Fibroblast of skin of right biceps (primary cell): Measurements from ENCODE around the gene HEATR1.
"Not testable (repeated sequence)": the region's sequence is repeated elsewhere in the genome, so short reads cannot be mapped to it uniquely, and the experiment has no call there.

Experiments
- DNase-seq: peaks from one replicate; pipeline ENCODE4 v3.0.0-alpha.2; 2013

Gene HEATR1, protein sequence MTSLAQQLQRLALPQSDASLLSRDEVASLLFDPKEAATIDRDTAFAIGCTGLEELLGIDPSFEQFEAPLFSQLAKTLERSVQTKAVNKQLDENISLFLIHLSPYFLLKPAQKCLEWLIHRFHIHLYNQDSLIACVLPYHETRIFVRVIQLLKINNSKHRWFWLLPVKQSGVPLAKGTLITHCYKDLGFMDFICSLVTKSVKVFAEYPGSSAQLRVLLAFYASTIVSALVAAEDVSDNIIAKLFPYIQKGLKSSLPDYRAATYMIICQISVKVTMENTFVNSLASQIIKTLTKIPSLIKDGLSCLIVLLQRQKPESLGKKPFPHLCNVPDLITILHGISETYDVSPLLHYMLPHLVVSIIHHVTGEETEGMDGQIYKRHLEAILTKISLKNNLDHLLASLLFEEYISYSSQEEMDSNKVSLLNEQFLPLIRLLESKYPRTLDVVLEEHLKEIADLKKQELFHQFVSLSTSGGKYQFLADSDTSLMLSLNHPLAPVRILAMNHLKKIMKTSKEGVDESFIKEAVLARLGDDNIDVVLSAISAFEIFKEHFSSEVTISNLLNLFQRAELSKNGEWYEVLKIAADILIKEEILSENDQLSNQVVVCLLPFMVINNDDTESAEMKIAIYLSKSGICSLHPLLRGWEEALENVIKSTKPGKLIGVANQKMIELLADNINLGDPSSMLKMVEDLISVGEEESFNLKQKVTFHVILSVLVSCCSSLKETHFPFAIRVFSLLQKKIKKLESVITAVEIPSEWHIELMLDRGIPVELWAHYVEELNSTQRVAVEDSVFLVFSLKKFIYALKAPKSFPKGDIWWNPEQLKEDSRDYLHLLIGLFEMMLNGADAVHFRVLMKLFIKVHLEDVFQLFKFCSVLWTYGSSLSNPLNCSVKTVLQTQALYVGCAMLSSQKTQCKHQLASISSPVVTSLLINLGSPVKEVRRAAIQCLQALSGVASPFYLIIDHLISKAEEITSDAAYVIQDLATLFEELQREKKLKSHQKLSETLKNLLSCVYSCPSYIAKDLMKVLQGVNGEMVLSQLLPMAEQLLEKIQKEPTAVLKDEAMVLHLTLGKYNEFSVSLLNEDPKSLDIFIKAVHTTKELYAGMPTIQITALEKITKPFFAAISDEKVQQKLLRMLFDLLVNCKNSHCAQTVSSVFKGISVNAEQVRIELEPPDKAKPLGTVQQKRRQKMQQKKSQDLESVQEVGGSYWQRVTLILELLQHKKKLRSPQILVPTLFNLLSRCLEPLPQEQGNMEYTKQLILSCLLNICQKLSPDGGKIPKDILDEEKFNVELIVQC (N-terminal part only)

DNA sequence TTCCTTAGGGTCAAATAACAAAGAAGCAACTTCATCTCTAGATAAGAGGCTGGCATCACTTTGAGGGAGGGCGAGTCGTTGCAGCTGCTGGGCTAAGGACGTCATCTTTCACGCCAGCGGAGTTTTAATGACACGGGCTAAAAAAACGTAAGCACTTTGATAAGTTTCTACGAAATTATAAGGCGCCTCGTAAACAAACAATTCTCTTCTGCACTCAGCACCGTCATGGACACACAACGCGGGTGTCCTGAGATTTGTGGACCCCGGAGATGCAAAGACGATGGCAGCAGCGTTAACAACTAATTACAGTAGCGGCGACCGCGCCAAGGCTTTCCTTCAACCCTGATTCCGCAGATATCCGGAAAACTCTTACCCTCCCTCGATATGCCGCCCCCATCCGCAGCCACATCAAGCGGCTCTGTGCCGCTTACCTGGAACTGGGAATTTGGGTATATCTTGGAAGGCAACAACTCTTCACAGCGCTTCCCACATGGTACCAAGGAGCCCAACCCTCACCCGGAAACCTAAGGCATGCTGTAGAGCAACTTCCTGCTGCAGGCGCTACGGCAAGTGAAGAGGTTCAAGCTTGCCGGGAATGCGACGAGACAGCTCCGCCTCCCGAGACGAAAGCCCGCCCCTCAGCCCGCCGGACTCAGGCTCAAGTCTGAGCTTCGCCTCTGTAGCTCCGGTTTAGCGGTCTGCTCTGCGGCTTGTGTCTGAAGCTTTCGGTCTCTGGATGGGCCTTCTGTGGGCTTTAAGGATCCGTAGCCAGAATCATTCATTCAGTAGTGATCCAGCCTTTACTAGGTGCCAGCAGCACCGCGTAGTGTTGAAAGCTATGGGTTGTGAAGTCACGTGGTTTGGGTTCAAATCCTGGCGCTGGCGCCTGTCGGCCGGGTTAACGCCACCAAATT is at the start of gene HEATR1:
TSS of gene HEATR1 (minus strand) at position 526 of the 914 bp plus-strand sequence. CDS start at position 105, 421 bp downstream.
- peak; percentile 95 for DNase-seq

DNA sequence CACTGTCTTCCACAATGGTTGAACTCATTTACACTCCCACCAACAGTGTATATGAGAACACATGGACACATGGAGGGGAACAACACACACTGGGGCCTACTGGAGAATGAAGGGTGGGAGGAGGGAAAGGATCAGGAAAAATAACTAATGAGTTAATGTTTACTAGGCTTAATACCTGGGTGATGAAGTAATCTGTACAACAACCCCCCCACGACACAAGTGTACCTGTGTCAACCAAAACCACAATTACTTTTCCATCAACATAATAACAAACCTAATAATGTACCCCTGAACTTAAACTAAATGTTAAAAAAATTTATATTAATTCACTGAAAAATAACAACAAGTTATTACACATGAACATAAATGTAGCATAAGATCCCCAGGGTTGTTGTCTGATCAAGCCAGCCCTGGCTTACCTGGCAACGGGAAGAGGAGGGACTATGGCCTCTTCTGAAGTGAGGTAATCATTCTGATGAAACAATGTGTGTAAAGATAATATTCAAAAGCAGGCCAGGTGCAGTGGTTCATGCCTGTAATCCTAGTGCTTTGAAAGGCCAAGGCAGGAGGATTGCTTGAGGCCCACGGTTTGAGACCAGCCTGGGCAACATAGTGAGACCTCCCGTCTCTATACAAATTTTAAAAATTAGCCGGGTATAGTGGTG is 40.8 kb upstream of the HEATR1 start:
- DNase-seq, result no peak

DNA sequence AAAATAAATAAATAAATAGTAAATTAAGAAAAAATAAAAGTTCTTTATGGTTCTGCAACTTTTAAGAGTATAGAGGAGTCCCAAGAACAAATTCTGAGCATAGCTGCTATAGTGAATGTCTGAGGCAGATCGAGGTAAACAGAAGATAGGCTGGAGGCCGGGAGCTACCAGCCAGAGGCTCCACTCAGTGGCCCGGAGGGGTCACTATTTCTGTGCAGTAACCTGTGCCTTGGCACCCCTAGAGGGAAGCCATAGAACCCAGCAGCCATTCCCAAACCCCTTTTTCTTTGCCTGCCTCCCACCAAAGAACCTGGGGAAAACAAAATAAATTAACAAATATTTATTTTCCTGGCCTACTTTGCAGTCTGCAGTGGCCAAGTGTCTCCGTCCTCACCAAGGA is 38.4 kb upstream of the HEATR1 start:
- no peak for DNase-seq

DNA sequence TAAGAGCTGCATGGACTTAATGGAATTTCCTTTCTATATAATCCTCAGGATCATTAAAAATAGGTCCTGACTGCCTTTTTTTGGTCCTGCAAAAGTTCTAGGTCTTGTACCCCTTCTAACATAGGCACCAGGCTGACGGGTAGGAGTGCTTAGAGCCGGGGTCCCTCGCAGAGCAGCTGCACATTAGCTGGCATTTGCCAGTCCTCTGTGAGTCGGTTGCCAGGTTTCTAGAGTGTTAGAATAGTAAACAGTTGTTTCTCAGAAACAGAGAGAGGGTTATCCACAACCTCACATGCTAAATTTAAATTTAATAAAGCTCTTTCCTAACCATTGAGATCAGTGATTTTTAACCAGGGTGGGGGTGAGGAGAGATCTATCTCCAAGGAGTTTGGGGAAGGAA is 35.4 kb upstream of the HEATR1 start:
- DNase-seq, result no peak

DNA sequence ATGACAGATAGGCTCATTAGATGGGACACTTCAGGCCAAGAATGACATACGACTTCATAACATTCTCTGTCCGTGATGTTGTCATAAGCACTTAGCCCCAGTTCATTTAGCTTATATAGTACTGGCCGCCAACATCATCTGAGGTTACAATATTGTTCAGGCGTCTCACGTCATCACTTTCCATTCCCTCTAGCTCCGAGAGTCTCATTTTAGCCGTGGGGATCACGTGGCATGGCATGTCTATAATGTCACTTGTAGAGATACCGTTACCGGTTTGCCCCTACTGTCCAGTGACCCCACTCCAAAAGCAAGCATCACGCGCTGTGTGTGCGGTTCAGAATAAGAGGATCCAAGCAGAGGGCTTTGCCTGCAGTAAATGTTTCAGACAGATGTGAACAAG is 34.6 kb upstream of the HEATR1 start:
- no peak for DNase-seq

DNA sequence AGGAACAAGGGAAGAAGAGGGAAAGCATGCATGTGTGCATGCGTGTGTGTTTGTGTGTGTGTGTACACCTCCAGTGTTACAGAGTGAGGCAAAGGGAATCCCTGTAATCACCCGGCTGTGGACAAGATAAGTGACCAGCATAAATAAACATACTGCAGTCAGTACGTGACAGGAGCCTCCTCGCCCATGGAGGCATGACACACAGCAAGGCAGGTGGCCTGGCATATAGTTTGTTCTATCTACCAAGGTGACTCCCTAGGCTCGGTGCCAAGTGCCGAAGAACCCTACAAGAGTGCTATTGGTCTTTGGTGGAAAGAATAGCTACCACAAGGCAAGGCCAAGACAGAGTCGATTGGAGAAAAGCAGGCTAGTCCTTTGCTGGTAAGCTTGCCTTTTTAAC is 31.7 kb upstream of the HEATR1 start:
- no peak for DNase-seq

GRCh38 chr1:236627727-236628408 is 23.6 kb upstream of the HEATR1 start:
- no peak for DNase-seq

DNA sequence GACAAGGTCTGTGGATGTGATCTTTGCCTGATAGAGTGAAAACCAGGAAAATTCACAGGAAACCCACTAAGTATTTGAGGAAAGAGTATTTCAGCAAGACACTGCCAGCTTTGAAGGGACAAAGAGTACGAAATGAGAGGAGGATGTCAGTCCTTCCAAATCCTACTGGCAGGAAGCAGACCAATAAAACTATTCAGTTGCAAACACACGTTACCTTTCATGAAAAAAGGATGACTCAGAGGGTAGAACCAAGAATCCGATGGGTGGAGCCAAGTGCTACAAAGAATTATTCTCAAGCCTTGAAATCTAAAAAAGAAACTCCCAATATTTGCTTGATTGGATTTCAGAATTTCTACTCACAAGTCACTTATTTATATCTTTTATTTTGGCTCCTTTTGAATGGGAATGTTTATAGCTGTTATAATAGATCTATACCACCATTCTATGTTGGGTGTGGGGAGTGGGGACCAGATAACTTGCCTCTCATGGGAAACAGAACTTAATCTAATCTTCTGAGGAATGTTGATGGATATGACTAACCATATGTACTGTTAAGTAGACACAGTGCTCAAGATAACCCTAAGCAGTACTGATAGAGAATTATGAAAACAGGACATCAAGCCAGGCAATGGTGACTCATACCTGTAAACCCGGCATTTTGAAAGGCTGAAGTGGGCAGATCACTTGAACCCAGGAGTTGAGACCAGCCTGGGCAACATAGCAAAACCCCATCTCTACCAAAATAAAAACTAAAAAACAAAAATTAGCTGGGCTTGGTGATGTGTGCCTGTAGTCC is 19.3 kb upstream of the HEATR1 start:
- no peak for DNase-seq

- DNase-seq, result no peak
Measured at GRCh38 chr1:236622407-236622806, 18.1 kb upstream of the HEATR1 start.

GRCh38 chr1:236619398-236619797 is 15.1 kb upstream of the HEATR1 start:
- no peak for DNase-seq

DNA sequence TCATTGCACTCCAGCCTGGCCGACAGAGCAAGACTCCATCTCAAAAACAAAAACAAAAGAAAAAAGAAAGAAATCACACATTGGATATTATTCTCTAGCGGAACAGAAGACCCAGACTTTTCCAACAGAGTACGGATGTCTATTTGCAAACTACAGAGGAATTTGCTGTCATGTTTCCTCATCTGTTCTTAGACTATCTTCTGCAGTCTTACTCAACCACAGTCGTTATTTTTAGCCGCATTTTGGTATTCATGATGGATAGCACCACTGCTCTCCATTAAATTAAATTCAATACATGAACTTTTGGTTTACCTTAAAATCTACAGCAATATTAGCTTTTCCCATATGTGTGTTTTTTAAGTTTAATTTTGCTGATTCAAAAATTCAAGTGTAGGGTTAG is 14.2 kb upstream of the HEATR1 start:
- no peak for DNase-seq

- DNase-seq, result no peak
Measured at GRCh38 chr1:236615399-236616148, 11.3 kb upstream of the HEATR1 start.

DNA sequence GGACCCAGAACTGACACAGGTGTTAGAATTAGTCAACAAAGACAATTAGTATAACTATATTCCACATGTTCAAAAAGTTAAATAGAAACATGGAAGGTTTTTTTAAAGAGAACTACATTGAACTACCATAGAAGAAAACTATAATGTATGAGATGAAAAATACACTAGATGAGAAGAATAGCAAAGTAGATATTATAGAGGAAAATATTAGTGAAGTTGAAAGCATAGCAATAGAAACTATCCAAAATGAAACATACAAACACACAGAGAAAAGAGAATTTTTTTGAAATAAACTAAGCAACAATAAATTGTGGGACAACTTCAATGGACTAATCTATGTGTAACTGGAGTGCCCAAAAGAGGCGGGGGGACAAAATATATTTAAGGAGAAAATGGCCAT is 8.0 kb upstream of the HEATR1 start:
- no peak for DNase-seq

GRCh38 chr1:236608930-236609726 is 4.8 kb upstream of the HEATR1 start:
- DNase-seq, result peak; percentile 49

- not testable (repeated sequence) for DNase-seq
Measured at GRCh38 chr1:236607597-236607996, 3.3 kb upstream of the HEATR1 start.

DNA sequence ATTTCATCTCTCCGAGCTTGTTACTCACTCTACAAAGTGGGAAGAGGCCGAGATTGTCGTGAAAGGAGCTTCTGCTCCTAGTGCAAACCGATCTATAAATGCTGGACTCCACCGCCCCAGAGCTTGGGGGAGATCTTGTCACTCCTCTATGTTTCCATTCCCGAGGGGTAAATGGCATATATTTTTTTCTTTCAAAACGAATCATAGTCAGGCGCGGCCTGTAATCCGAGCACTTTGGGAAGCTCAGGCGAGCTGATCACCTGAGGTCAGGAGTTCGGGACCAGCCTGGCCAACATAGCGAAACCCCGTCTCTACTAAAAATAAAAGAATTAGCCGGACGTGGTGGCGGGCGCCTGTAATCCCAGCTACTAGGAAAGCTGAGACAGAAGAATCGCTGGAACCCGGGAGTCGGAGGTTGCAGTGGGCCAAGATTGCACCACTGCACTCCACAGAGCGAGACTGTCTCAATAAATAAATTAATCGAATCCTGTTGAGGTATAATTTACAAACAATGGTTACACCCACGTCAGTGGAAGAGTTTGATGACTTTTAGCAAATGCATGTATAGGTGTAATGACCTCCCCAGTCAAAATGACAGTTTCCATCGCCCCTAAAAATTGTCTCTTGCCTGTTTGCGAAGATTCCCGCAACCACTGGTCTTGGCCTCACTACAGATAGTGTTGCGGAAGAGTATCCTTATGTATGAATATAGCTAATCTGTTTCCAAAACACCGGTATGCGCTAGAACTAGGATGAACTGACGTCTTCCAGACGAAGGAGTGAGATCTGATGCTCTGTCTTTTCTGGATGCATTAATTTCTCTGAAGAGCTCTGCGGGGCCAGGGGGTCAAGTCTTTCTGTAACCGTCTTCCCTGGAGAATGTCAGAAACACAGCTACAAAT is 840 bp upstream of the HEATR1 start:
- no peak for DNase-seq

GRCh38 chr1:236602171-236602570 is 2.1 kb downstream of the HEATR1 start:
- DNase-seq, result no peak
